Measurements from ENCODE around the gene OAS3. TPM values are rescaled to one million over a fixed set of nuclear protein-coding genes. Genes with fewer than 3 reads are reported as not detected.

Gene OAS3
- polyA plus RNA-seq, 1 of the 3 experiments (the other 2 are of a cell fraction): 3.0 TPM

DNA sequence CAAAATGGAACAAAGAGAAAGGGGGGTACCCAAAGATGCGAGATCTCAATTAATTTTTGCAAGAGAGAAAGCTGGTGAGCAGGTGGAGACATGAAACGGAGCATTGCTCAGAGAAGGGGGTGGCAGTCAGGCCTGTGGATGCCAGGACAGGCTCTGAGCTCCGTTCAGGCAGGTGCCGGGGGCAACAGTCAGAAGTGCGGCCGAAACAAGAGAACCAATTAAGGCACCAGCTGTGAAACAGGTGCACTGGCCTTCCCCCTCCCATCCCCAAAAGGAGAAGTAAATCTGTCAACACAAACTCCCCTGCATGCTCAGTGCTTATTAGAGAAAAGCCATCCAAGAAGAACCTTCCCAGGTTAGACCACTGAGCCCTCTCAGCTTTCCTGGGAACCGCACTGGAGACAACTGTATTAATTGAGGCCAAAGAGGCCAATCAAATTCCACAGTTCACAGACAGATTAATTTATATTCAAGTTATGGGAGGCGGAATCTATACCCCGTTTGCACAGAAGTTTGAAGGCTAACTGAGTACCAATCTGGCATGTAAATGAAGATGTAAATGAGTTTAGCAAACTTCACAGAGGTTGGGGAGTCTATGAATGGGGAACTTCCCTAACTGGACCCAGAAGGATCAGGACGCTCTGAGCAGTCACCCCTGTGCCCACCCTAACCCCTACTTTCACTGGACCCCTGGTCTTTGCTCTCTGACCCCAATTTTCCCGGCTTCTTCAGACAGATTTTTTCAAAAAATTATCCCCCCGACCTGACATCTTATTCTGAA, 60.9 kb downstream of the OAS3 start:
- Histone ChIP-seq H3K4me2 (no peak overlapping the region), H3K4me3 (ENCODE audit: low read depth in 2 of 2, low read length in 1 of 2) (no peak overlapping the region), H3K36me3 (replicated peaks in 1 of 2; ENCODE audit: control insufficient read depth in 1 of 2, insufficient read depth in 2 of 2, low read length in 1 of 2) (no peaks in the 10 kb centered on the region), H3K79me2 (ENCODE audit: insufficient read depth) (no peaks in the 10 kb centered on the region), H3K9me2 (no peaks in the 10 kb centered on the region), H2AFZ (ENCODE audit: low read depth) (no peak overlapping the region), H3K4me1 (ENCODE audit: control insufficient read depth in 1 of 2, insufficient read depth in 2 of 2, low read depth in 1 of 2, low read length in 1 of 2) (peaks cover 0 to 2% of the 10 kb centered on the region in 2 experiments; a peak in 1 of 4 replicates), H3K9me3 (no peaks in the 10 kb centered on the region), H3K9ac (no peak overlapping the region), H3K27ac (ENCODE audit: low read depth in 2 of 2, low read length in 1 of 2) (no peak overlapping the region), H3F3A (replicated peaks; ENCODE audit: insufficient read depth) (no peaks in the 10 kb centered on the region), H3K27me3 (ENCODE audit: insufficient read depth) (no peaks in the 10 kb centered on the region), H4K20me1 (ENCODE audit: insufficient read depth) (no peaks in the 10 kb centered on the region)
- no peak for DNase-seq
- 26% methylated on average over 12 of the region's 12 CpGs for WGBS (ENCODE audit: low lambda C conversion rate)
- CTCF ChIA-PET: interaction anchor here (0.7 to 1.6 kb wide), 2 partner anchors 9 to 100 kb away, joined by 3 to 4 read pairs; no protein-coding TSS in a partner anchor
- POLR2A ChIA-PET: no interaction called here
- TF ChIP-seq SIN3A (IDR thresholded peaks at IDR 0.05; ENCODE audit: borderline replicate concordance, low read depth, low read length) (no peak), NFIC (IDR thresholded peaks at IDR 0.05; ENCODE audit: borderline replicate concordance) (no peak), GABPA (IDR thresholded peaks at IDR 0.05; ENCODE audit: low read depth) (no peak), RXRA (IDR thresholded peaks at IDR 0.05; ENCODE audit: borderline replicate concordance, low read depth) (no peak), EZH2phosphoT487 (IDR thresholded peaks at IDR 0.05; ENCODE audit: borderline replicate concordance, low read depth) (no peak), FOSL2 (IDR thresholded peaks at IDR 0.05; ENCODE audit: borderline replicate concordance, low read depth) (no peak), EP300 (IDR thresholded peaks at IDR 0.05; ENCODE audit: borderline replicate concordance in 1 of 2, low read depth in 1 of 2, low read length in 1 of 2) (no peak), CHD2 (IDR thresholded peaks at IDR 0.05; ENCODE audit: low read length, partially characterized antibody) (no peak), JUND (IDR thresholded peaks at IDR 0.05) (no peak), FOXJ3 (CRISPR knock-in tag; IDR thresholded peaks at IDR 0.05) (no peak), RCOR1 (IDR thresholded peaks at IDR 0.05; ENCODE audit: low read length) (no peak), MEF2A (IDR thresholded peaks at IDR 0.05; ENCODE audit: borderline replicate concordance, low read depth) (no peak), RFX5 (IDR thresholded peaks at IDR 0.05; ENCODE audit: low read length) (no peak), RAD21 (IDR thresholded peaks at IDR 0.05; ENCODE audit: low read length) (no peak)
- TF ChIP-seq, protein P1, sequence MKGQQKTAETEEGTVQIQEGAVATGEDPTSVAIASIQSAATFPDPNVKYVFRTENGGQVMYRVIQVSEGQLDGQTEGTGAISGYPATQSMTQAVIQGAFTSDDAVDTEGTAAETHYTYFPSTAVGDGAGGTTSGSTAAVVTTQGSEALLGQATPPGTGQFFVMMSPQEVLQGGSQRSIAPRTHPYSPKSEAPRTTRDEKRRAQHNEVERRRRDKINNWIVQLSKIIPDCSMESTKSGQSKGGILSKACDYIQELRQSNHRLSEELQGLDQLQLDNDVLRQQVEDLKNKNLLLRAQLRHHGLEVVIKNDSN (IDR thresholded peaks at IDR 0.05; ENCODE audit: borderline replicate concordance, low read depth): no peak
- TF ChIP-seq, protein P2, sequence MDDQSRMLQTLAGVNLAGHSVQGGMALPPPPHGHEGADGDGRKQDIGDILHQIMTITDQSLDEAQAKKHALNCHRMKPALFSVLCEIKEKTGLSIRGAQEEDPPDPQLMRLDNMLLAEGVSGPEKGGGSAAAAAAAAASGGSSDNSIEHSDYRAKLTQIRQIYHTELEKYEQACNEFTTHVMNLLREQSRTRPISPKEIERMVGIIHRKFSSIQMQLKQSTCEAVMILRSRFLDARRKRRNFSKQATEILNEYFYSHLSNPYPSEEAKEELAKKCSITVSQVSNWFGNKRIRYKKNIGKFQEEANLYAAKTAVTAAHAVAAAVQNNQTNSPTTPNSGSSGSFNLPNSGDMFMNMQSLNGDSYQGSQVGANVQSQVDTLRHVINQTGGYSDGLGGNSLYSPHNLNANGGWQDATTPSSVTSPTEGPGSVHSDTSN (IDR thresholded peaks at IDR 0.05): no peak
- TF ChIP-seq, protein P3, sequence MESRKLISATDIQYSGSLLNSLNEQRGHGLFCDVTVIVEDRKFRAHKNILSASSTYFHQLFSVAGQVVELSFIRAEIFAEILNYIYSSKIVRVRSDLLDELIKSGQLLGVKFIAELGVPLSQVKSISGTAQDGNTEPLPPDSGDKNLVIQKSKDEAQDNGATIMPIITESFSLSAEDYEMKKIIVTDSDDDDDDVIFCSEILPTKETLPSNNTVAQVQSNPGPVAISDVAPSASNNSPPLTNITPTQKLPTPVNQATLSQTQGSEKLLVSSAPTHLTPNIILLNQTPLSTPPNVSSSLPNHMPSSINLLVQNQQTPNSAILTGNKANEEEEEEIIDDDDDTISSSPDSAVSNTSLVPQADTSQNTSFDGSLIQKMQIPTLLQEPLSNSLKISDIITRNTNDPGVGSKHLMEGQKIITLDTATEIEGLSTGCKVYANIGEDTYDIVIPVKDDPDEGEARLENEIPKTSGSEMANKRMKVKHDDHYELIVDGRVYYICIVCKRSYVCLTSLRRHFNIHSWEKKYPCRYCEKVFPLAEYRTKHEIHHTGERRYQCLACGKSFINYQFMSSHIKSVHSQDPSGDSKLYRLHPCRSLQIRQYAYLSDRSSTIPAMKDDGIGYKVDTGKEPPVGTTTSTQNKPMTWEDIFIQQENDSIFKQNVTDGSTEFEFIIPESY (IDR thresholded peaks at IDR 0.05; ENCODE audit: borderline replicate concordance, low read depth): no peak
- TF ChIP-seq, protein P4, sequence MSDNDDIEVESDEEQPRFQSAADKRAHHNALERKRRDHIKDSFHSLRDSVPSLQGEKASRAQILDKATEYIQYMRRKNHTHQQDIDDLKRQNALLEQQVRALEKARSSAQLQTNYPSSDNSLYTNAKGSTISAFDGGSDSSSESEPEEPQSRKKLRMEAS (IDR thresholded peaks at IDR 0.05; ENCODE audit: low read depth): no peak
